Fibroblast of lung (primary cell): ENCODE results near the gene PACC1. TPM values are rescaled to one million over a fixed set of nuclear protein-coding genes. Genes with fewer than 3 reads are reported as not detected.

Source experiments
- DNase-seq, 2 donors: peaks; one replicate each; pipeline versions ENCODE4 v3.0.0 to v3.0.0-alpha.2; 2010; ENCODE audit warnings: low read depth in 2 of 2
- H2AFZ ChIP-seq: 2 replicates; pipeline ENCODE4 v1.5.1; 2012; ENCODE audit warnings: low read length, control low read depth, inconsistent platforms
- H3K27ac ChIP-seq: 2 replicates; pipeline ENCODE4 v1.5.1; 2011; ENCODE audit warnings: low read length, control low read depth; ENCODE audit not compliant: insufficient read depth
- H3K27me3 ChIP-seq: 2 replicates; pipeline ENCODE4 v1.5.1; 2011; ENCODE audit warnings: mild to moderate bottlenecking, low read length; ENCODE audit not compliant: control insufficient read depth, insufficient read depth
- H3K36me3 ChIP-seq: 2 replicates; pipeline ENCODE4 v1.5.1; 2011; ENCODE audit warnings: low read length; ENCODE audit not compliant: control insufficient read depth, insufficient read depth
- H3K4me1 ChIP-seq: 2 replicates; pipeline ENCODE4 v1.5.1; 2011; ENCODE audit warnings: low read length; ENCODE audit not compliant: control insufficient read depth, insufficient read depth; ENCODE audit errors: extremely low read depth
- H3K4me2 ChIP-seq: 2 replicates; pipeline ENCODE4 v1.5.1; 2011; ENCODE audit warnings: low read length, control low read depth; ENCODE audit not compliant: insufficient read depth; ENCODE audit errors: extremely low read depth
- H3K4me3 ChIP-seq, 4 experiments: fragments of 200-600 bp in 1 of 4; sonication (generic) in 1 of 4; replicated peaks in 1 of 4; 2 replicates each; pipeline ENCODE4 v1.5.1; 2011 to 2016; ENCODE audit warnings: low read length in 4 of 4, low read depth in 3 of 4, mild to moderate bottlenecking in 3 of 4, control low read depth in 2 of 4, inconsistent platforms in 1 of 4, mixed read lengths in 1 of 4; ENCODE audit not compliant: insufficient read depth in 1 of 4; ENCODE audit errors: control extremely low read depth in 1 of 4
- H3K79me2 ChIP-seq: 2 replicates; pipeline ENCODE4 v1.5.1; 2012; ENCODE audit warnings: mild to moderate bottlenecking, low read length, inconsistent platforms; ENCODE audit not compliant: control insufficient read depth, insufficient read depth
- H3K9ac ChIP-seq: 2 replicates; pipeline ENCODE4 v1.5.1; 2011; ENCODE audit warnings: mild to moderate bottlenecking, low read length, control low read depth; ENCODE audit not compliant: insufficient read depth
- H3K9me3 ChIP-seq: 2 replicates; pipeline ENCODE4 v1.5.1; 2012; ENCODE audit warnings: low read depth, low read length; ENCODE audit not compliant: control insufficient read depth, insufficient read depth
- H4K20me1 ChIP-seq: 2 replicates; pipeline ENCODE4 v1.5.1; 2011; ENCODE audit warnings: low read length; ENCODE audit not compliant: control insufficient read depth, insufficient read depth; ENCODE audit errors: extremely low read depth
- CTCF ChIP-seq, 2 donors: IDR thresholded peaks in 1 of 2; conservative IDR thresholded peaks in 1 of 2; 1 replicate in 1 of 2; 2 replicates in 1 of 2; pipeline ENCODE4 v1.5.1; 2011 to 2012; ENCODE audit warnings: low read length in 2 of 2, control low read depth in 1 of 2, inconsistent platforms in 1 of 2, low read depth in 1 of 2, mild to moderate bottlenecking in 1 of 2
- EZH2 ChIP-seq: IDR thresholded peaks from 2 replicates; pipeline ENCODE4 v1.5.1; 2012; ENCODE audit warnings: low read length, control low read depth, mild to moderate bottlenecking; ENCODE audit errors: missing control alignments
- polyA plus RNA-seq, 2 donors: library from polyadenylated mRNA; depleted of rRNA in 1 of 2; stranded (reverse) in 1 of 2; unstranded in 1 of 2; fragments of >200 nt; gene quantifications; 2 replicates each; pipeline ENCODE4 v1.2.1, GENCODE V29; 2011 to 2012; ENCODE audit warnings: missing spikeins in 1 of 2
- total RNA-seq: library from RNA; depleted of rRNA; stranded (reverse); fragments of >200 nt; gene quantifications from 2 replicates; pipeline ENCODE4 v1.2.1, GENCODE V29; 2014

PACC1 gene
- total and polyA plus RNA-seq, 2 donors (not counting 1 experiment from before 2014, with no cell fraction given): 5.7 to 16.0 TPM

DNA sequence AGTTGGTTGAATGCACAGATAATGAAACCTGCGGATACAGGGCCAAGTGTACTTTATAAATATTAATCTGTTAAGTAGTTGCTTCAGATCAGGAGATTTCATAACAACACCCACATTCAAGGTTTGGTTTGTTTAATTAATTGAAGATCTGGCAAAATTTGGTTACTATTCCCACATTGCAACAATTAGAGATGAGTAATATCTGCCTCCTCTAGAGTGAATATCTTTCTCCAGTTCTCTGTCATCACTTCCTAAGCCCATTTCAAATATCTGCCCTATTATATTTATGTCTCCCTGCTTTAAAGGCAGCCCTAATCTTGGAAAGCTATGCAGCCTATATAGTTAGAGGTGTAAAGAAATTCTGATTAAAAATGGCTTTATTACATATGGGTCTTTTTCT is 68.1 kb downstream of the PACC1 start:
- H3K4me2 ChIP-seq: no peak overlapping the region
- no peaks in the 10 kb centered on the region for H4K20me1 ChIP-seq
- H3K4me3 ChIP-seq: no peak overlapping the region
- H3K4me1 ChIP-seq: no peaks in the 10 kb centered on the region
- no peaks in the 10 kb centered on the region for H3K27me3 ChIP-seq
- no peaks in the 10 kb centered on the region for H3K9me3 ChIP-seq
- no peaks in the 10 kb centered on the region for H3K79me2 ChIP-seq
- H3K27ac ChIP-seq: no peak overlapping the region
- H3K36me3 ChIP-seq: no peaks in the 10 kb centered on the region
- H2AFZ ChIP-seq: no peak overlapping the region
- TF ChIP-seq CTCF (conservative IDR thresholded peaks at IDR 0.05 in 1 of 2, IDR thresholded peaks at IDR 0.05 in 1 of 2; ENCODE audit: low read depth in 1 of 2, low read length in 2 of 2): no peak
- TF ChIP-seq EZH2: no peak
- no peak for DNase-seq
- H3K9ac ChIP-seq: no peak overlapping the region

DNA sequence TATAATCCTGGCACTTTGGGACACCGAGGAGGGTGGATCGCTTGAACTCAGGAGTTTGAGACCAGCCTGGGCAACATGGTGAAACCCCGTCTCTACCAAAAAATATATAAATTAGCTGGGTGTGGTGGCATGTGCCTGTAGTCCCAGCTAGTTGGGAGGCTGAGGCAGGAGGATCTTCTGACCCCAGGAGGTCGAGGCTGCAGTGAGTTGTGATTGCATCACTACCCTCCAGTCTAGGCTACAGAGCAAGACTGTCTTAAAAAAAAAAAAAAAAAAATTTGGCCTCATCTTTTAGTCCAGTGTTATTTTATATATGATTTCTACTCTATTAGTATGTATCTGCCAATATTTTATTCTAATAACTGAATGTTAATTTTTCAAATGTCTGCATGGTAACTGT is 69.8 kb downstream of the PACC1 start:
- no peaks in the 10 kb centered on the region for H3K9me3 ChIP-seq
- no peak overlapping the region for H3K27ac ChIP-seq
- H2AFZ ChIP-seq: no peak overlapping the region
- H3K79me2 ChIP-seq: no peaks in the 10 kb centered on the region
- TF ChIP-seq EZH2 (no peak), CTCF (conservative IDR thresholded peaks at IDR 0.05 in 1 of 2, IDR thresholded peaks at IDR 0.05 in 1 of 2; ENCODE audit: low read depth in 1 of 2, low read length in 2 of 2) (no peak)
- no peaks in the 10 kb centered on the region for H4K20me1 ChIP-seq
- no peak overlapping the region for H3K4me3 ChIP-seq
- H3K4me1 ChIP-seq: no peaks in the 10 kb centered on the region
- DNase-seq: no peak
- H3K9ac ChIP-seq: no peak overlapping the region
- no peaks in the 10 kb centered on the region for H3K27me3 ChIP-seq
- H3K36me3 ChIP-seq: no peaks in the 10 kb centered on the region
- no peak overlapping the region for H3K4me2 ChIP-seq

- no peaks in the 10 kb centered on the region for H4K20me1 ChIP-seq
- H3K4me3 ChIP-seq: no peak overlapping the region
- H3K27me3 ChIP-seq: no peaks in the 10 kb centered on the region
- TF ChIP-seq CTCF (conservative IDR thresholded peaks at IDR 0.05 in 1 of 2, IDR thresholded peaks at IDR 0.05 in 1 of 2; ENCODE audit: low read depth in 1 of 2, low read length in 2 of 2) (no peak), EZH2 (no peak)
- no peaks in the 10 kb centered on the region for H3K36me3 ChIP-seq
- no peaks in the 10 kb centered on the region for H3K9me3 ChIP-seq
- no peak for DNase-seq
- no peaks in the 10 kb centered on the region for H3K79me2 ChIP-seq
- H2AFZ ChIP-seq: no peak overlapping the region
- no peaks in the 10 kb centered on the region for H3K4me1 ChIP-seq
- H3K4me2 ChIP-seq: no peak overlapping the region
- H3K27ac ChIP-seq: no peak overlapping the region
- H3K9ac ChIP-seq: no peak overlapping the region
These were observed 73.6 kb downstream of the PACC1 start for GRCh38 chr1:212341090-212341489.
